GM21619 (cell line): ENCODE results near the gene TSPYL1.
"Not testable (repeated sequence)": the region's sequence is repeated elsewhere in the genome, so short reads cannot be mapped to it uniquely, and the experiment has no call there.

Experiments used
- ATAC-seq: cut with Tn5 transposase; IDR thresholded peaks from one replicate; pipeline ENCODE4 v1.9.1; 2021; ENCODE audit not compliant: unreplicated experiment

Gene TSPYL1

DNA sequence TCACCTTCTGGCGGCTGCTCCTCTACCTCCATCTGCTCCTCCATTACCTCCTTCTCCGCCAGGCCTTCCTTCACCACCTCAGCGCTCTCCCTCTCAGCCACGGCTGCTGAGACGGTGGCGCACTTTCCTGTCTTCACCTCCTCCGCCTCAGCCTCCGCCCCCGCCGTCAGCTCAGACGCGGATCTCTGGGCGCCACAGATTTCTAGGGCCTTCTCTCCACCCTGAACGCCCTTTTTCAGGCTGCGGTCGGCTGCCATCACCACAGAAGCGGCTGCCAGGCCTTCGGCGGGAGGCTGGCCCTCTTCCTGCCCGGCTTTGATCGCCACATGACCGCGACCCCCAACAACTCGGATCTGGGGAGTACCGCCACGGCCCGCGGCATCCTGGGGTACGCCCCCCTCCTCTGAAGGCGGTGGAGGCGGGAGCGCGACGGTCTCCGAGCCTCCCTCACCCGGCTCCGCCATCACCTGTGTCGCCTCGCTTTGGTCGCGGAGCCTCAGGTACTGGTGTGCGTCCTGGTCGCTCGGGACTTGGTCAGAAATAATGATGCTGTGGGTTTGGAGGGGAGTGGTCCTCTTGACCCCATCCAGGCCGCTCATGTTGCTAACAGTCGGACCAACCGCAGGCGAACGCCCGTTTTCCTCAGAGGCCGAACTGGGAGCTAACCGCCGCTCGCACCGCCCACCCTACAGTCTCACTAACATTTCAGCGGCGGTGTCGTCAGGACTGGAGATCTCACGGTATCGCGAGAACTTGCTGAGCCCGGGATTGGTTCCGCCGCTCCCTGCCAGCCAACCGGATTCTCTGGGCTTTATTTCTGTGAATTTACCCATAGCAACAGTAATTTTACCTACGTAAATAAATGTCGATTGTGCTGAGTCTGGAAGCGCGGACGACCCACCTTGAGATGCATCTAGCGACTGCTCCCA, at the start of gene TSPYL1:
Gene TSPYL1 (minus strand): TSS at position 699 of the 929 bp plus-strand sequence. CDS start 100 bp downstream, at position 599.
- peak; percentile 94 for ATAC-seq

DNA sequence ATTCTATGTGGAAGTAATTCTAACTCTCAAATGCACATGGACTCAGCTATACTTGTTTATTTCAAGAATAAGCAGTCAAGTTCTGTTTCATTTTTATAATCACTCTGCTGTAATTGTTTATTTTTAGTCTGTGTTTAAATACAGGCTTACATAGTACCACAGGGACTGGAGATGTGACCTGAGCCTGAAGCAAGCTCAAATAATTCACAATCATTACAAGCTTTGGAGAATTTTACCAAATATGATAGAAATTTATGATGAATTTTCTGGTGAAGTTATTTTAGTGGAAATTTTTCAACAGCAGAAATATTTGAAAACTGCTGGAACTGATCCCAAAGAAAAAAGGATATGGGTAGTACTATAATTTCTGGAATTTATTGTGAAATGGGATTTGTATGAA, 49.4 kb upstream of the TSPYL1 start:
- no peak for ATAC-seq

DNA sequence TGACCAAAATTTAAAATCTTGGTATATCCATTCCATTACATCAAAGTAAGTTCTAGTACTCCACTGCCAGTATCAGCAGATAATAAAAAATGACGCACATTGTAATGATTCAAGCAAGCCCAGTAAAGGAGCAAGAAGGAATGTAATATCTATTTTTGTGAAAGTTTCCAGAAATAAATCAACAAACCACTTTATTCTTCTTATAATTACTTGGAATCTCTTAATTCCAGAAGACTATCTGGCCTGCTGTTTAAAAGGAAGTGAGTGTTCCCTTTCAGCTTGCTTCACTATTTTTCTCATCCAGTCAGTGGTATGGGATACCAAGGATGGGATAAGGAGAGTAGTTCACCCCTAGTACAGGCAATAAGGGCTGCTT, 48.8 kb upstream of the TSPYL1 start:
- ATAC-seq: no peak

DNA sequence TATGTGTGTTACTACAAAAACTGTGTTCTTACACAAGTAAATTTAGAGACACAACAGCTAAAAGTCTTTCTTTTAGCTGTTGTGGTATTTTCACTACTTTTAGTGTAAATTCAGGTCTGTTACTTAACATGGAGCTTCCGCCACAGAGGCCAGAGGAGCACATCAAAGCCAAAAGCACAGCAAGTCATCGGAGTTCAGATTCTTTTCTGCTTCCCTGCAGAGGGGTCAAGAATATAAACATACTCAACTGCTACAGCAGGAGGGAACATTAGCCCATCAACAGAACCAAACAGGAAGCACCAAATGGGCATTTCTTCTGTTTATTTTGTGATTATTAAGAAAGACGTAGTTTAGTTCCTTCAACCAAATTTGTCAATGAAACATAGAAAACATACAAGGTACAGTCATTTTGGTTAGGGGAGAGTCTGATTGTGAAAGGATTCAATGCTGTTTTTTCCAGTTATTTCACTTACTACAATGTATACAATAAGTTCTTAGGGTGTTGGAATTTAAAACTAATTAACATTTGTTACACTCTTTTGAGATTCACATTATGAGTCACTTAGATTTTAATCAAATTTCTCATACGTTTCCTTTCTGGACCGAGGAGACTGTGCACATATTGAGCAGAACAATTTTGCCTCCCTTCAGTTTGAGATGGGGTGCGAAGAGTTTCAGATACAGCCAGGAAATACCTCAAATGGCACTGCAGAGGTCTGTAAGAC, 48.2 kb upstream of the TSPYL1 start:
- ATAC-seq: no peak

DNA sequence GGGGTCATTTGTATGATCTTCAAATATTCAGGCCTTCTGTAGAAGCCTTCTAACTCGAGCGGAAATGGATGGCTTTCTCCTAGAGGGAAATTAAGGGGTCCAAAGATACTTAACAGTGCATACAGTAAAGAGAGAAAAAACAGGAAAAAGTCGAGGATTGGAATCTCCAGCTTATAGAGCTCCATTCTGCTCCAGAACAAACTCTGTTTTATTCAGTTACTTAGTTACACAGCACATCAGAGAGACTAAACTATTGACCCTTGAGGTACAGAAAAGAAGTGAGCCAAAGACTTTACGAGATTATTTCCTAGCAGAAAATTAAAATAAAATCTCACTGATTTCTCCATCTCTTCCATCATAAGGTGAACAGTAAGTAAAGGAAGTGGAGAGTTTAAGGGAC, 47.3 kb upstream of the TSPYL1 start:
- no peak for ATAC-seq

DNA sequence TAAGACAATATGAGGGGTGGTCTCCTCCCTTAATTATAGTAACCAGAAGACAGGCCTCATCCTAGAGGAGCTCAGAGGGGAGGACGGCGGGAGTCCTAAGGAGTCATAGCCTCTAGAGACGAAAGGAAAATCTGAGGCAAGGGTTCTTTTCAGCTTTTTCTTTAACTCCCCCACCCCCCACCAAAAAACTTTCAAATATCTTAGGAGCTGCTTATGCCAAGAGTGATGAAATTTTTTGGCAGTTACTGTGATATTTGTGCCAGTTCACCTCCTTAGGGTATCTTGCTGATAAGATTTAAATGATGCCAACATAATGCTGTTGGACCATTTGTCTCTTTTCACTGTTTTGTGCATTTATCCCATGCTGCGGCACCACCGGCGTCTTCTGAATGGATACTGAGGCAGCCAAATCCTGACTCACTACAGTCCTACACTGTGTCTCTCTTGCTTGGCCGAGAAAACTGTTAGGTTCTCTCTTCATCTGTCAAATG, 46.5 kb upstream of the TSPYL1 start:
- ATAC-seq: no peak

DNA sequence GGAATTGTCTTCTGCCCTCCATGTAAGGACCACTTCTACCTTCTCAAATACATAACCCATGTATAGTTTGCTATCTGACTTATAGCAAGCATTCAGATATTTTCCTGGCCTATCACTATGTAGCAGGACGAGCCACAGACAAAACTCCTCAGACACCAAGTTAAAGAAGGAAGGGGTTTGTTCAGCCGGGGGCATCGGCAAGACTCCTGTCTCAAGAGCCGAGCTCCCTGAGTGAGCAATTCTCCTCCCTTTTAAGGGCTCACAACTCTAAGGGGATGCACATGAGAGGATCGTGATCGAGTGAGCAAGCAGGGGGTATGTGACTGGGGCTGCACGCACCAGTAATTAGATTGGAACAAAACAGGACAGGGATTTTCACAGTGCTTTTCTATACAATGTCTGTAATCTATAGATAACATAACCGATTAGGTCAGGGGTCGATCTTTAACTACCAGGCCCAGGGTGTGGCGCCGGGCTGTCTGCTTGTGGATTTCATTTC, 46.0 kb upstream of the TSPYL1 start:
- not testable (repeated sequence) for ATAC-seq

DNA sequence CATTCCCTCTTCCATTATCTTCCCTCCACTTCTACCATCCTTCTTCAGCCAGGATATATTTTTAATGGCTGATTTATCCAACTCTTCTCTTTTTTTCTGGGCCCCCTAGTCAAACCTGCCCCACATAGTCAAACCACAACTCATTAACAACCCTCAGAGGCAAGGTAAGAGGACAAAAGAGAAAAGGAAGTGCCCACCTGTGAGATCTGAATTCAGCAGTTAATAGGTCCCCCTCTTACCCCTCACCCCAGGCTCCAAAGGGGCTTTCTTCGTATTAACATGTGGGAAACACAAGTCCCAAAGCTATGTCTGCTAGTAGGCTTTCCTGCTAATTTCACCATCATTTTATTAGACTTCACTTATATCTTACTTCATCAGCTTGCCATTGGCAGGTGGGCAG, 44.1 kb upstream of the TSPYL1 start:
- ATAC-seq: no peak

DNA sequence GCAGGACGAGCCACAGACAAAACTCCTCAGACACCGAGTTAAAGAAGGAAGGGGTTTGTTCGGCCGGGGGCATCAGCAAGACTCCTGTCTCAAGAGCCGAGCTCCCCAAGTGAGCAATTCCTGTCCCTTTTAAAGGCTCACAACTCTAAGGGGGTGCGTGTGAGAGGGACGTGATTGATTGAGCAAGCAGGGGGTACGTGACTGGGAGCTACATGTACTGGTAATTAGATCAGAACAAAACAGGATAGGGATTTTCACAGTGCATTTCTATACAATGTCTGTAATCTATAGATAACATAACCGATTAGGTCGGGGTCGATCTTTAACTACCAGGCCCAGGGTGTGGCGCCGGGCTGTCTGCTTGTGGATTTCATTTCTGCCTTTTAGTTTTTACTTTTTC, 42.2 kb upstream of the TSPYL1 start:
- ATAC-seq: not testable (repeated sequence)

DNA sequence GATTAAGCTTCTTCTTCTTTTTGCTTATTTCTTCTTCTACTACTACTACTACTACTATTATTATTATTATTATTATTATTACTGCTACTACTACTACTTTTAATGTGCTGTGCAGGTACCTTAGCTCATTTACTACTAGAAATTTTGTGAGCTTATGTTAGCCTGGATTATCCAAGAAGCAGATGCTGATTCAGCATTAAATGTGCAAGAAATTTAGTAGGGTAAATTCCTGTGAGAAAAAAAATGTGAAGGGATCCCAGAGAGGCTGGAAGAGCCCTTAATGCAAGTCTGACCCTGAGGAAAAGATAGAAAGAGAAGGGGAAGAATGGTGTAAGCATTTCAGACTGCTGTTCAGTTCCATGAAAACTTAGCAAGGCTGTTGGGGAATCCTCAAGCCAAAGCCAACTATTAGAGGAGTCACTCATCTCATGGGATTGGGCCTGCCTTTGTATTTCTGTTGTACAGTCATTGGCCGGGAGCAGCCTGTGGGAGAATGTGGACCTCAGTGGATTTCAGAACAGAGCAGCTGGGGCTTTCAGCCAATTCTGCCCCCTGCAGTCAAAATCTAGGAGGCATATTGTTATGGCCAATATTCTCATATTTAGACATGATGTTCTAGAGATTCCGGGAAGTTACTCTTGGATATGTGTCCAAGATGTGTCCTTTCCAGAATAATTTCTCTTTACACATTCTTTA, 37.2 kb upstream of the TSPYL1 start:
- ATAC-seq: no peak

DNA sequence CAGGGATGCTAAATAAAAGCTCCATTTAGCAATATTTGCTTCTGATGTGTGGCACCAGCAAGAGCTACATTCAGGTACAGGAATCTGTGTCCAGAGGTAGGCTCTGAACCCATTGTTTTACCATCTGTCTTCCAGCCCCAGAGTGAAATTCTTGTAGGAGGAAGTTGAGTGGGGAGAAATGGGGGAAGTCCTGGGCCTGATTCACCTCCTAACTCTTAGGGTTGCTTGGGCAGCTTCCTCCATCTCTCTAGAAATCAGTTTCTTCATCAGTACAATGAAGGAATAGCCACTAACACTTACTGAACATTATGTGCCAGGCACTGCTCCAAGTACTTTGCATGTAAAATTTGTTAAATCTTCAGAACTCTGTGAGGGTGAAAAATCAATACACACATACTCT, 35.1 kb upstream of the TSPYL1 start:
- no peak for ATAC-seq

DNA sequence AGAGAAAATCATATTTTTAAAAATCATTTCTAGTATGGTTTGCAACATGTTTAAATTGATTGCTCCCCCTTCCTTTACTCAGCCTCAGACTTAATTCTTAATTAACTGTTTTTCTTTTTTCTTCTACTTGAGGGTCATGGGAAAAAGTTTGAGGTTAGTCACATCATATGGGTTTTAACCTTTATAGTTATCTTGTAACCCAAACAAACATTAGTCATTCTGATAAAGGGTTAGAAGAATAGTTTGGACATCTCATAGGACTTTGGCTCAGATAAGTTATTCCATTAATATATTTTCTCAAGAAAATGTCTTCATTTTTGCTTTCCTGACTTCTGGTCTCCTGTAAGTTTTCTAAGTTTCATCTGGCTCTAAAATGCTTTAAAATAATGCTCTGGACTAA, 34.5 kb upstream of the TSPYL1 start:
- no peak for ATAC-seq

DNA sequence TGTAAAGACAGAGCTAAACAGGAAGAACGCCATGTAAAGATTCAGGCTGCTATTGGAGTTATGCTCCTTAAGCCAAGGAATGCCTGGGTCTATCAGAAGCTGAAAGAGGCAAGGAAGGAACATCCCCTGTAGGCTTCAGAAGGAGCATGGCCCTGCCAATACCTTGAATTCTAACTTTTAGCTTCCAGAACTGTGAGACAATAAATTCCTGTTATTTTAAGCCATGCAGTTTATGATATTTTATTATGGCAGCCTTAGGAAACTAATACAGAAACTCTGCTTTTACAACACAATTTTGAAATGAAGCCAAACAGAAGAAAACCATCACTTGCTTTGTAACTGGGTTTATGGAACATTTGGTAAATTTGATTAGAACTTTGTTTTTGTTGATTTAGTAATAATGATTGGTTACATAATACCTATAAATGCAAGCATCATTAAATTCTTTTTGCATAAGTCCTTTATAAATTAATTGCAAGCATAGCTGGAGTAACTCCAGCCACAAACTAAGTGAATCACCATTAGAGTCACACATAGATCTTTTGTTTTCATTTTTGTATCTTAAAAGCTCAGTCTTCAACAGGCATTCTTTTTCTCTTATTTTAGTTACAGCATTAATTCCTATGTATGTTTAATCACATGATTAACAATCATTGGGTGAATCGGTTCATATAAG, 33.5 kb upstream of the TSPYL1 start:
- no peak for ATAC-seq

DNA sequence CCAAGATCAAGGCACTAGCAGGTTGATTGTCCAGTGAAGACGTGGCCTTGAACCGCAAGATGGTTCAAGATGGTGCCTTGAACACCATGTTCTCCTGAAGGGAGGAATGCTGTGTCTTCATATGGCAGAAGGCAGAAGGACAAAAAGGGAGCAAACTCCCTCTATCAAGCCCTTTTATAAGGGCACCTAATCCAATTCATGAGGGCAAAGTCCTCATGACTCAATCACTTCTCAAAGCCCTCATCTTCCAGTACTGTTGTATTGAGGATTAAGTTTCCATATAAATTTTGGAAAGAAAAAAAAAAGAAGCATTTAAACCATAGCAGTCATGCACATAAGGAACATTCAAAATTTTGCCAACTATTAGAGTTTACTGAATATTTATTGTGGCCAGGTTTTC, 29.9 kb upstream of the TSPYL1 start:
- no peak for ATAC-seq

DNA sequence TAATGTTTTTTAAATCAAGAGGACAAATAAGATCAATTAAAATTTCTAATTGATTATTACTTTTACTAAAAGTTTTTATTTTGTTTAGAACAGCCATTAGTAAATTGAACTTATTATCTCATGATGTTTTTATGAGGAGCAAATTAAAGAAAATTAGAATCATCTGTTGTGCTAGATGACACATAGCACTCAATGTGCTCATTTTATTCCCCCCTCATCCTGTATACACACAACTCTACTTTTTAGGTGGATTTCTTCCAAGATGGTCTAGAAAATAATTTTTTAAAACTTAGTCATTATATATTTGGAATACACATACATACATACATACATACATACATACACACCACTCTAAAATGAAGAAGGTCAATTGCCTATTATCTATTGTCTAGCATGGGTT, 29.3 kb upstream of the TSPYL1 start:
- no peak for ATAC-seq

DNA sequence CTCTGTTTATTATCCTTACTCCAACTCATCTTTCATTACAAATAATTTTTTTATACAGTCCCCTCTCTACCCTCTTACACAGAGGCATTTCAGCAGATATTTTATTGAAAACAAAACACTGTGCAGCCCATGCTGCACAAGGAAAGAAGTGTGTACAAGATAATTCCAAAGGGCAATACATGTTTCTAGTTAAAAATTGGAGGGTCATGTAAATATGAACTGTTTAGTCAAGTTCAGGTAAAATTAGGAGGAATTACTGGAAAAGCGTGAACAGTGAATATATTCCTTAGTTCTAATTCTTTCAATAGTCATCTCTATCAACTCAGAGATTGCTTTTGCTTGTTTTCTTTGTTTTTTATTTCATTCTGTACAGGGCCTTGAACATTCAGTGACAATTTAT, 27.9 kb upstream of the TSPYL1 start:
- ATAC-seq: no peak

DNA sequence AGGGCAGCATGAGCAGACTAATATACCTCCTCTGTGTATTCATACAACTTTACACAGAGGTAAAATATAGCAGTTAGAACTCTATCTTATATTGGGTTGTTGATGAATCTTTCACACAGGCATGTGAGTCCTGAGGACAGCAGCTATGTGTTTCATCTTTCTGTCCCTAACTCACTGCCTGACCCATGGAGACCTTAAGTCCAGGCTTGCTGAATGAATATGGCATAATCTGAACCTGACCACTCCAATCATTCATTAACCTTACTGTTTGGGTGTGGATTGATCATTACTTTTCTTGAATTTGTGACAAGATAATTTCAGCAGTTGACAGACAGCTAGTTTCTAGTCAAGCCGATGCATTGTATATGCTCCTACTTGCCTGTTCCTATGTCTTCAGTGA, 27.3 kb upstream of the TSPYL1 start:
- ATAC-seq: no peak

DNA sequence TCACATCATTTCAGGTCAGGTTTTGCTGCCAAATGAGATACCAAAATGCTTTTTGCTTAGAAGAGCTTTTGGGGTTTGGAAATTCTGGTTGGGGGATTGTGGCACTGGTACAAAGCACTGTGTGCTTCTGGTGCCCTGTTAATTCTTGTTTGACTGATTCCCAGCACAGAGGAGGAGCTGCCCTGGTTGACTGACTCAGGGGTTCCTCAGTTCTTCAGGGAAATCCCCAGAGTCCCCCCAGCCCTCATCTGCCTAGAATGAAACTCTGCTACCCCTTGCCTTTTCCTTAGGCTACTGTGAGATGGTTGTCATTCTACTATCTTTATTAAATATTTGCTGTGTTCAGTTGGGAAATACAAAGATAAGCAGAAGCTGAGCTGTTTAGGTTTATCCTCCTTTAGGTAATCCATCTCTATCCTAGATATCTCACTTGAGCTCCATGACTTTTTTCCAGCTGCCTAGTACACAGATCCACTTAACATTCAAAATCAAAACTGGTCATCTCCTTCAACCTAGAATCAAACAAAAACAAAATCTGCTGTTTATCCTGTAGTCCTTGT, 24.9 kb upstream of the TSPYL1 start:
- no peak for ATAC-seq

DNA sequence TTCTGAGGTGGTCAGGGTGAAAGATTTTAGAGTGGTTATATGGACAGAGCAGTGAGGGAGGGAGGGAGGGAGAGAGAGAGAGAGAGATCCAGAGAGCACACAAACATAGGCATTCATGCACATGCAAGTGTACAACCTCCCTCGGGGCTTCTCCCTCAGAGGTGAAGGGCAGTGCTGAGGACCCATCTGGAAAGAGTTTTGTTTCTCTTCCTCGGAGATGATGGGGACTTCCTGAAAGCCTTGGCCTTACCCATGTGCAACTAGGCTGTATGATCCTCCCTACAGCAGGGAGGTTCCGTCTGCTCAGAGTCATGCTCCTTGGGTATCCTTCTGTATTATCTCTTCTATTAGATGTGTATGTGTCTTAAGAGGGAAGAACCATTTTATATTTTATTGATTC, 21.4 kb upstream of the TSPYL1 start:
- no peak for ATAC-seq

DNA sequence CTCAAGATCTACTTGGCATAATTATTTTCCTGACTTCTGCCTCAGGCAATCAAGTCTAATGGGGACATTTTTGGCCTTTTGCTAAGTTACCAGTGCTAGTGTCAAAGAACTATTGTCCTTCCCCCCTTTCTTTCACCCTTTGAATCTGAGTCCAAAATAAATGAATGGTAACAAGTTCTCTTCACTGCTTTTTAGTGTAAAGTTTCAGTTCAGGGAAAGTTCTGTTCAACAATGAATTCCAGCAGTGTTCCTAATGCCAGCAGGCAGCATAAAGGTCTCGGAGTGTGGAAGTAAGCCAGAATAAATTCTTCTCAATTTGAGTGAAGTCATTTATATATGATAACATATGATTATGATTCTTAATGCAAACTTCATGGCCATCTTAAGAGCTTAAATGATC, 20.8 kb upstream of the TSPYL1 start:
- ATAC-seq: no peak
